SU-DHL-6 (cell line): ENCODE data around the gene PPP2R3B.

Experiments used
- CTCF ChIP-seq: fragments of 200-600 bp; sonication (generic); IDR thresholded peaks from one replicate; pipeline ENCODE4 v1.5.1; 2017; ENCODE audit warnings: antibody characterized with exemption, mild to moderate bottlenecking, low read length, moderate library complexity; ENCODE audit not compliant: insufficient read depth, poor library complexity, severe bottlenecking
- EZH2phosphoT487 ChIP-seq: fragments of 200-600 bp; sonication (generic), shearing (Covaris generic); conservative IDR thresholded peaks from 2 replicates; pipeline ENCODE4 v1.6.1; 2018; ENCODE audit warnings: mild to moderate bottlenecking, antibody characterized with exemption, low read length, moderate library complexity, mixed read lengths

GRCh38 chrX:300334-300733 is 86.4 kb downstream of the PPP2R3B start:
- TF ChIP-seq CTCF: no peak
- TF ChIP-seq EZH2phosphoT487: no peak
